GM12878 (cell line): ENCODE measurements around the gene HYAL1. TPM values are rescaled to one million over a fixed set of nuclear protein-coding genes. Genes with fewer than 3 reads are reported as not detected.

Experiments used
- ATAC-seq: fragments of 200-7000 bp; cut with Tn5 transposase; 3 replicates; pipeline ENCODE4 v1.9.1; 2020; ENCODE audit warnings: mild to moderate bottlenecking, moderate library complexity
- BruUV-seq: library from RNA; stranded (reverse); fragments of 400-500 nt; replicated peaks from 2 replicates; lab custom pipeline; 2021; lab: Mats Ljungman, UMichigan
- CTCF ChIA-PET: fragments of 300-600 bp; sonication (Branson Sonifier 250); formaldehyde crosslinking; extraction: SDS; loops from one replicate; lab custom pipeline; 2021; ENCODE audit warnings: inconsistent platforms; lab: Yijun Ruan, JAX
- POLR2A ChIA-PET: fragments of 350-600 bp; formaldehyde crosslinking; extraction: SDS; loops from one replicate; lab custom pipeline; 2021; ENCODE audit warnings: inconsistent platforms; lab: Charles Lee
- RAD21 ChIA-PET: fragments of 300-600 bp; sonication (Branson Sonifier 250); formaldehyde crosslinking; loops from one replicate; lab custom pipeline; 2023; ENCODE audit warnings: antibody characterized with exemption; ENCODE audit not compliant: unreplicated experiment; lab: Charles Lee
- SMC1A ChIA-PET: fragments of 300-600 bp; sonication (Branson Sonifier 250); formaldehyde crosslinking; loops from one replicate; lab custom pipeline; 2023; ENCODE audit not compliant: unreplicated experiment, uncharacterized antibody; lab: Charles Lee
- DNase-seq: peaks from one replicate; pipeline ENCODE4 v3.0.0-alpha.2; 2011; ENCODE audit warnings: low read depth, low spot score
- FAIRE-seq: peaks from 3 replicates; lab custom pipeline; 2011; peaks lifted over from hg19 to GRCh38; lab: Jason Lieb, UNC
- H2AFZ ChIP-seq: 2 replicates; pipeline ENCODE4 v1.6.0; 2011; ENCODE audit warnings: low read depth, low read length, control low read depth; ENCODE audit not compliant: control insufficient read depth
- H3K27ac ChIP-seq: 2 replicates; pipeline ENCODE4 v1.5.1; 2011; ENCODE audit warnings: control low read depth; ENCODE audit not compliant: control insufficient read depth, insufficient read depth
- H3K27me3 ChIP-seq, 2 experiments: replicated peaks in 1 of 2; 2 replicates each; pipeline versions ENCODE4 v1.6.0 to v1.6.1; 2011; ENCODE audit warnings: low read length in 1 of 2; ENCODE audit not compliant: control insufficient read depth in 2 of 2, insufficient read depth in 2 of 2
- H3K36me3 ChIP-seq, 2 experiments: 2 replicates each; pipeline ENCODE4 v1.5.1; 2011; ENCODE audit warnings: low read length in 1 of 2; ENCODE audit not compliant: control insufficient read depth in 2 of 2, insufficient read depth in 2 of 2
- H3K4me1 ChIP-seq: 2 replicates; pipeline ENCODE4 v1.6.1; 2011; ENCODE audit warnings: mild to moderate bottlenecking, low read length, moderate library complexity, mixed read lengths; ENCODE audit not compliant: control insufficient read depth, insufficient read depth
- H3K4me2 ChIP-seq: 2 replicates; pipeline ENCODE4 v1.6.0; 2011; ENCODE audit warnings: control low read depth; ENCODE audit not compliant: control insufficient read depth, insufficient read depth
- H3K4me3 ChIP-seq: fragments of 200-600 bp; sonication (generic); 2 replicates; pipeline ENCODE4 v1.5.1; 2016
- H3K79me2 ChIP-seq: 2 replicates; pipeline ENCODE4 v1.6.0; 2011; ENCODE audit warnings: low read length; ENCODE audit not compliant: control insufficient read depth, insufficient read depth
- H3K9ac ChIP-seq: 2 replicates; pipeline ENCODE4 v1.8.0; 2011; ENCODE audit warnings: low read length, control low read depth, mixed read lengths; ENCODE audit not compliant: control insufficient read depth, insufficient read depth
- H3K9me3 ChIP-seq: replicated peaks from 3 replicates; pipeline ENCODE4 v1.5.1; 2011; ENCODE audit warnings: mild to moderate bottlenecking, low read length; ENCODE audit not compliant: control insufficient read depth, insufficient read depth
- H4K20me1 ChIP-seq: 2 replicates; pipeline ENCODE4 v1.6.0; 2011; ENCODE audit not compliant: control insufficient read depth, insufficient read depth
- PAX5 ChIP-seq: IDR thresholded peaks from 2 replicates; pipeline ENCODE4 v1.6.1; 2011; ENCODE audit warnings: low read depth, low read length, borderline replicate concordance
- WGBS: methylation state at CpG from one replicate; pipeline ENCODE4 v1.1.6; 2016; ENCODE audit warnings: low lambda C conversion rate; ENCODE audit not compliant: insufficient replicate concordance, insufficient coverage; ENCODE audit errors: missing lambda C conversion rate; 5-methylcytosine and 5-hydroxymethylcytosine counted together
- in situ Hi-C: fragments of 300-500 bp; cut with MboI; formaldehyde crosslinking; loops from 9 replicates; pipeline ENCODE4 v1.14.3; 2018; ENCODE audit warnings: mixed read lengths
- intact Hi-C: fragments of 100-400 bp; cut with micrococcal nuclease; formaldehyde crosslinking; loops from one replicate; pipeline ENCODE4 v1.14.2; 2022; ENCODE audit not compliant: unreplicated experiment
- polyA plus RNA-seq, 11 experiments: library from polyadenylated mRNA; depleted of rRNA in 4 of 11; unstranded in 6 of 11; stranded (reverse) in 5 of 11; fragments of >200 nt; fragmentation: Nextera tagmentation in 4 of 11; fragmentation: Illumina TruSeq in 1 of 11; extraction: Ambion mirVana in 4 of 11; extraction: Trizol in 1 of 11; gene quantifications; 1 replicate in 1 of 11; 2 replicates in 10 of 11; pipeline versions ENCODE4 v1.2.1 to v1.2.3, GENCODE V29; 2011 to 2016; ENCODE audit warnings: inconsistent platforms in 2 of 11, missing spikeins in 2 of 11, low read depth in 1 of 11
- total RNA-seq, 4 experiments: library from RNA; depleted of rRNA in 3 of 4; stranded (reverse); fragments of >200 nt in 3 of 4; fragmentation: Illumina TruSeq in 1 of 4; extraction: Trizol in 1 of 4; gene quantifications; 2 replicates each; pipeline versions ENCODE4 v1.2.1 to v1.2.3, GENCODE V29; 2013 to 2021
- TF ChIP-seq, protein P1 (sequence below): IDR thresholded peaks from 2 replicates; pipeline ENCODE4 v1.6.1; 2011; ENCODE audit warnings: borderline replicate concordance, low read depth, mild to moderate bottlenecking, moderate library complexity, low read length; ENCODE audit not compliant: insufficient read depth, poor library complexity, severe bottlenecking
- TF ChIP-seq, protein P2 (sequence below): IDR thresholded peaks from 2 replicates; pipeline ENCODE4 v1.6.1; 2011; ENCODE audit warnings: mild to moderate bottlenecking, low read depth, low read length, moderate library complexity; ENCODE audit not compliant: insufficient replicate concordance

The HYAL1 gene
- total and polyA plus RNA-seq, 10 of the 15 experiments (the other 5 are each of a cell fraction or from before 2014, with no cell fraction given), result 0.04 to 0.55 (median 0.18) TPM; not detected in 2

DNA sequence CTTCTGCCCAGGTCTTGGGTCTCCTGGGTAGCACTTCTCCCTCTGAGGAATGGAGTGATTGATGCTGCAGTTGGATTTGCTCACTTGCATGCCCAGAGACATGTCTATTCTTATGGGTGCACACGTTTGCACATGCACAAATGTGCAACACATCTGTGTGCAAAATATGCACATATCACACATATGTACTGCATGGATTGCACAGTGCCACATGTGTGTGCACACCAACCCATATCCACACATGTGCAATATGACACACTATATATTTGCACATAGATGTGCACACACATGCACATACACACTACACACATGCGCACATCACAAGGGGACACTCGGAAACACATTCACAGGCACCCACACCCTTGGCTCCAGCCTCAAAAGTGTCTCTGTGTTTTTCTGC, 35.1 kb downstream of the HYAL1 start:
- Histone ChIP-seq H3K4me1 (peaks cover 5% of the 10 kb centered on the region), H4K20me1 (no peaks in the 10 kb centered on the region), H3K27ac (no peak overlapping the region), H3K9me3 (no peaks in the 10 kb centered on the region), H3K27me3 (peaks cover 0 to 4% of the 10 kb centered on the region in 2 experiments; a peak in 1 of 4 replicates), H3K4me3 (no peak overlapping the region), H3K9ac (no peak overlapping the region), H2AFZ (no peak overlapping the region), H3K4me2 (no peak overlapping the region), H3K36me3 (no peaks in the 10 kb centered on the region), H3K79me2 (no peaks in the 10 kb centered on the region)
- ChIA-PET RAD21 (no interaction called here), SMC1A (no interaction called here), CTCF (interaction anchor here (1.8 kb wide), 1 partner anchor 22 kb away, joined by 6 read pairs; no protein-coding TSS in a partner anchor), POLR2A (no interaction called here)
- ATAC-seq (no peak), FAIRE-seq (no peak), DNase-seq (no peak)
- BruUV-seq, result no TSS peak
- intact Hi-C loops, result no loop called here
- in situ Hi-C loops, result no loop called here
- 33% methylated on average over 3 of the region's 3 CpGs for WGBS
- TF ChIP-seq, protein P1, sequence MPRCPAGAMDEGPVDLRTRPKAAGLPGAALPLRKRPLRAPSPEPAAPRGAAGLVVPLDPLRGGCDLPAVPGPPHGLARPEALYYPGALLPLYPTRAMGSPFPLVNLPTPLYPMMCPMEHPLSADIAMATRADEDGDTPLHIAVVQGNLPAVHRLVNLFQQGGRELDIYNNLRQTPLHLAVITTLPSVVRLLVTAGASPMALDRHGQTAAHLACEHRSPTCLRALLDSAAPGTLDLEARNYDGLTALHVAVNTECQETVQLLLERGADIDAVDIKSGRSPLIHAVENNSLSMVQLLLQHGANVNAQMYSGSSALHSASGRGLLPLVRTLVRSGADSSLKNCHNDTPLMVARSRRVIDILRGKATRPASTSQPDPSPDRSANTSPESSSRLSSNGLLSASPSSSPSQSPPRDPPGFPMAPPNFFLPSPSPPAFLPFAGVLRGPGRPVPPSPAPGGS, result peak; percentile 97
- no peak for TF ChIP-seq PAX5
- TF ChIP-seq, protein P2, sequence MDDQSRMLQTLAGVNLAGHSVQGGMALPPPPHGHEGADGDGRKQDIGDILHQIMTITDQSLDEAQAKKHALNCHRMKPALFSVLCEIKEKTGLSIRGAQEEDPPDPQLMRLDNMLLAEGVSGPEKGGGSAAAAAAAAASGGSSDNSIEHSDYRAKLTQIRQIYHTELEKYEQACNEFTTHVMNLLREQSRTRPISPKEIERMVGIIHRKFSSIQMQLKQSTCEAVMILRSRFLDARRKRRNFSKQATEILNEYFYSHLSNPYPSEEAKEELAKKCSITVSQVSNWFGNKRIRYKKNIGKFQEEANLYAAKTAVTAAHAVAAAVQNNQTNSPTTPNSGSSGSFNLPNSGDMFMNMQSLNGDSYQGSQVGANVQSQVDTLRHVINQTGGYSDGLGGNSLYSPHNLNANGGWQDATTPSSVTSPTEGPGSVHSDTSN, result peak; percentile 4
